Skeletal muscle tissue (tissue), 4 donors: ENCODE data around the gene OR10H2. TPM values are rescaled to one million over a fixed set of nuclear protein-coding genes. Genes with fewer than 3 reads are reported as not detected.
"Not testable (repeated sequence)": the region's sequence is repeated elsewhere in the genome, so short reads cannot be mapped to it uniquely, and the experiment has no call there.

Source experiments
- H3K27ac ChIP-seq: one replicate; pipeline ENCODE4 v1.7.0; 2013; ENCODE audit warnings: mild to moderate bottlenecking, low read depth, low read length, inconsistent platforms
- H3K27me3 ChIP-seq, 3 donors: one replicate each; pipeline ENCODE4 v1.7.0; 2013; ENCODE audit warnings: low read length in 3 of 3; ENCODE audit not compliant: control insufficient read depth in 3 of 3, insufficient read depth in 3 of 3
- H3K36me3 ChIP-seq, 3 donors: one replicate each; pipeline ENCODE4 v1.7.0; 2013; ENCODE audit warnings: low read length in 3 of 3; ENCODE audit not compliant: control insufficient read depth in 3 of 3, insufficient read depth in 3 of 3
- H3K4me1 ChIP-seq, 3 donors: one replicate each; pipeline ENCODE4 v1.7.0; 2013; ENCODE audit warnings: low read length in 3 of 3, mild to moderate bottlenecking in 3 of 3; ENCODE audit not compliant: control insufficient read depth in 3 of 3, insufficient read depth in 3 of 3
- H3K4me3 ChIP-seq, 3 donors: one replicate each; pipeline ENCODE4 v1.7.0; 2013; ENCODE audit warnings: low read length in 3 of 3
- H3K9ac ChIP-seq, 3 donors: one replicate each; pipeline ENCODE4 v1.7.0; 2013; ENCODE audit warnings: low read length in 3 of 3, mild to moderate bottlenecking in 3 of 3, moderate library complexity in 2 of 3, low read depth in 1 of 3
- H3K9me3 ChIP-seq, 3 donors: one replicate each; pipeline ENCODE4 v1.7.0; 2013; ENCODE audit warnings: low read length in 3 of 3; ENCODE audit not compliant: control insufficient read depth in 3 of 3
- total RNA-seq: library from RNA; depleted of rRNA; stranded (reverse); fragments of >200 nt; gene quantifications from one replicate; pipeline ENCODE4 v1.2.3, GENCODE V29; 2014
- donor health status: Osteomylitis.

The OR10H2 gene, protein sequence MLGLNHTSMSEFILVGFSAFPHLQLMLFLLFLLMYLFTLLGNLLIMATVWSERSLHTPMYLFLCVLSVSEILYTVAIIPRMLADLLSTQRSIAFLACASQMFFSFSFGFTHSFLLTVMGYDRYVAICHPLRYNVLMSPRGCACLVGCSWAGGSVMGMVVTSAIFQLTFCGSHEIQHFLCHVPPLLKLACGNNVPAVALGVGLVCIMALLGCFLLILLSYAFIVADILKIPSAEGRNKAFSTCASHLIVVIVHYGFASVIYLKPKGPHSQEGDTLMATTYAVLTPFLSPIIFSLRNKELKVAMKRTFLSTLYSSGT
- total RNA-seq, result not detected

DNA sequence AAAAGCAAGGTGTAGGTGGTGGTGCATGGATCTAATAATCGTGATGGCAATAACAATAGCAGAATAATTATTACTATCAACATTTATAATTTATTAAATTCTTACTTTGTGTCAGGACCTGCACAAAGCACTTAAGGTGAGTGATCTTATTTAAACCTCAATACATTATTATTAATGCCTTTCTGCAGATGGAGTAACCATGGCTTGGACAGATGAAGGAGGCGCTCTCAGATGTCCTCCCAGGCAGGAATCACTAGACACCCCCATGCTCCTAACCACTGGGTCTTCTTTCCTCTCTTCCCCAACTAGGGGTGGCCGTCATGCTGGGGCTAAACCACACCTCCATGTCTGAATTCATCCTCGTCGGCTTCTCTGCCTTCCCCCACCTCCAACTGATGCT lies at the start of gene OR10H2:
Gene OR10H2 (plus strand): TSS at position 301 of the 400 bp plus-strand sequence. CDS start 20 bp downstream, at position 321.
- Histone ChIP-seq H3K9ac (no peak within 1 kb of the TSS), H3K27me3 (peaks cover 0 to 14% (median 9%) of the 10 kb centered on the region in 3 donors), H3K27ac (no peak within 1 kb of the TSS), H3K4me3 (no peak within 1 kb of the TSS), H3K36me3 (no peaks in the 10 kb centered on the region), H3K9me3 (peaks cover 0 to 7% (median 3%) of the 10 kb centered on the region in 3 donors), H3K4me1 (no peaks in the 10 kb centered on the region)

DNA sequence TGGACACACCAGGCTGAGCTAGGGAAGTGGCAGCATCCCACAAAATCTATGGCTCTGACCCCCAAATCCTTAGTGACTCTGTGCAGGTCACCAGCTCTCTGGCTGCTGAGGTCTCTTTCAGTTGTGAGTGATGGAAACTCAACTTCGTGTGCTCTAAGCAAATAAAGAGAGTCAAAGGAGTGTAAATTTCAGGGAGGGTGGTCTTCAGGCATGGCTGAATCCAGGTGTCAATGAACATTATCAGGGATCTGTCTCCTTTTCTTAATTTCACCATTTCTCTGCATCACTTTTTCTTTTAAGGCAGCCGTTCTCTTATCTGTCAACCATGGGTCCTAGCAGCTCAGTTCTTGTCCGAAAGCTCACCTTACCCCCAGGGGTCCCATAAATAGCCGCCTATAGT lies 48.7 kb upstream of the OR10H2 start:
- H3K27ac ChIP-seq, result no peak overlapping the region
- no peak overlapping the region for H3K9ac ChIP-seq
- no peaks in the 10 kb centered on the region for H3K27me3 ChIP-seq
- H3K4me1 ChIP-seq, result no peaks in the 10 kb centered on the region
- peaks cover 0 to 4% (median 0%) of the 10 kb centered on the region in 3 donors for H3K36me3 ChIP-seq
- no peaks in the 10 kb centered on the region for H3K9me3 ChIP-seq
- no peak overlapping the region for H3K4me3 ChIP-seq

DNA sequence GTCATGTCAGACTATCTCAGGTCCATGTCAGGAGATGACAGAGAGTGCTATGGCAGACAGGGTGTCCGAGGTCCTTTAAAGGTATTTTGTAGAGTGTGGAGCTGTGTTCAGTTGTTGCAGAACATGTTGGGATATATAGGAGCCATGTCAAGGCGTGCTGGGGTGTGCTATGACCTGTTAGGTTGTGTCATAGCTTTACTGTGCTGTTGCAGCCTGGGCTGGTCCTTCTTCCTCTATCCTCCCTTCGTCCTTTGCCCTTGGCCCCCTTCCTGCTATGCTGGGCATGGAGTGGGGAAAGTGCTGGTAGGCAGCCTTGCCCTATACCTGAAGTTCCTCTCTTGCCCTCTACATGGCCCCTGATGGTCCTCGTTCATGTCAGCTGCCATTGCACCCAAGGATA lies 48.0 kb upstream of the OR10H2 start:
- not testable (repeated sequence) for H3K36me3 ChIP-seq, H3K9ac ChIP-seq, H3K4me3 ChIP-seq, H3K27me3 ChIP-seq, H3K27ac ChIP-seq, H3K9me3 ChIP-seq, H3K4me1 ChIP-seq

DNA sequence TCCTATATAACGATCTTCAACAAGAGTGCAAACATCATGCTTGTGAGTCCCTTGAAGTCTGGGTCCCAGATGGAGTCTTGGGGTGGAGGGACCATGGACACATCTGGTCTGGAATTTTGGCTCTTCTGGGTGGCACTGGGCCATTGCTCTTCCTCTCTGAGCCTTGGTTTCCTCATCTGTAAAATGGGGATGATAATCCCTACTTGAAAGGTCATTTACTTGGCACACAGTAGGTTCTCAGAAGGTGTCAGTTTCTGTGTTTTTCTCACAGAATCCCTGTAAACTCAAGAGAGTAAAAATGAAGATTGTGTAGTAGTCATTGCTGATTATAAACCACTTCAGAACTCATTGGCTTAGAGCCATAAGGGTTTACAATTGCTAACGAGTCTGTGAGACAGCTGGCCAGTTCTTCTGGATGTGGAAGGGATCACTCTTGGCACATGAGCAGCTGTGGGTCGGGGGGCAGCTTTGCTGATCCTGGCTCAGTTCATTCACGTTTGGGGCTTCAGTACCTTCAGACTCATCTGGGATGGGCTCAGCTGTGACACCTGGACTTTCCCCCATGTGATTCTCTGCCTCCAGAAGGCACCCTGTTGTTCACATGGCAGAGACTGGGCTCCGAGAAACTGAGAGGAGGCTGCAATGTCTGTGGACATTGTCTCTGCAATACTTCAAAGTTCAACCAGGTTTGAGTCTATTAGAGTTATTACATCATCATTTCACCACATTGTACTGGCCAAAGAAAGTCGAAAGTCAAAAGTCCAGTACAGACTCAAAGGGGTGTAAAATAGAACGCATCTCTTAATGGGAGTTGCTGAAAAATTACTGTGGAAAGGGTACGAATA lies 47.1 kb upstream of the OR10H2 start:
- Histone ChIP-seq H3K27ac (no peak overlapping the region), H3K9ac (no peak overlapping the region), H3K4me1 (no peaks in the 10 kb centered on the region), H3K36me3 (peaks cover 0 to 4% (median 0%) of the 10 kb centered on the region in 3 donors), H3K4me3 (no peak overlapping the region), H3K9me3 (no peaks in the 10 kb centered on the region), H3K27me3 (no peaks in the 10 kb centered on the region)

DNA sequence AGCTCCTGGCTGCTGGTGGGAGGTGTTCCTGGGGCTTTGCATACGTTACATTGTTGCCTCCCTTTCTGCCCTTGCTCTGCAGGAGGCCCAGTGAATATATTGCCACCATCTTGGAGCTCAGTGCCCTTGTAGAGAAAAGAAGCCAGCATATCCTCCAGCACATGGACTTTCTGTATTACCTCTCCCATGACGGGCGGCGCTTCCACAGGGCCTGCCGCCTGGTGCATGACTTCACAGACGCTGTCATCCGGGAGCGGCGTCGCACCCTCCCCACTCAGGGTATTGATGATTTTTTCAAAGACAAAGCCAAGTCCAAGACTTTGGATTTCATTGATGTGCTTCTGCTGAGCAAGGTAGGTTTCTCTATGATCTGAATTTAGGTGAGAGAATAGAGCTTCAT lies 44.4 kb upstream of the OR10H2 start:
- Histone ChIP-seq H3K36me3 (peaks cover 0 to 4% (median 0%) of the 10 kb centered on the region in 3 donors), H3K27me3 (no peaks in the 10 kb centered on the region), H3K9me3 (peaks cover 0 to 3% (median 0%) of the 10 kb centered on the region in 3 donors), H3K4me3 (no peak overlapping the region), H3K27ac (no peak overlapping the region), H3K9ac (no peak overlapping the region), H3K4me1 (no peaks in the 10 kb centered on the region)

DNA sequence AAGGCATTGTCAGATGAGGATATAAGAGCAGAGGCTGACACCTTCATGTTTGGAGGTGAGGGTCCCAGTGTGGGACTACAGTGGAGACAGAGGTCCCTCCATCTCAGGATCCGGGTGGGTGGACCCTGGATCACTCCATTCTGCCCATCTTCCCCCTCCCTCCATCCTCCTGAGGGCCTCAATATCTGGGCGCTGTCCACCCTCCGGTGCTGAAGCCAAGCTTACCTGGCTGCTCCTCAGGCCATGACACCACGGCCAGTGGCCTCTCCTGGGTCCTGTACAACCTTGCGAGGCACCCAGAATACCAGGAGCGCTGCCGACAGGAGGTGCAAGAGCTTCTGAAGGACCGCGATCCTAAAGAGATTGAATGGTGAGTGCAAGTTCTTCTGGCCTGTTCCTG lies 43.0 kb upstream of the OR10H2 start:
- H3K4me3 ChIP-seq, result no peak overlapping the region
- no peaks in the 10 kb centered on the region for H3K27me3 ChIP-seq
- peaks cover 0 to 3% (median 0%) of the 10 kb centered on the region in 3 donors for H3K9me3 ChIP-seq
- H3K27ac ChIP-seq, result no peak overlapping the region
- H3K36me3 ChIP-seq, result peaks cover 0 to 4% (median 0%) of the 10 kb centered on the region in 3 donors
- no peak overlapping the region for H3K9ac ChIP-seq
- no peaks in the 10 kb centered on the region for H3K4me1 ChIP-seq

DNA sequence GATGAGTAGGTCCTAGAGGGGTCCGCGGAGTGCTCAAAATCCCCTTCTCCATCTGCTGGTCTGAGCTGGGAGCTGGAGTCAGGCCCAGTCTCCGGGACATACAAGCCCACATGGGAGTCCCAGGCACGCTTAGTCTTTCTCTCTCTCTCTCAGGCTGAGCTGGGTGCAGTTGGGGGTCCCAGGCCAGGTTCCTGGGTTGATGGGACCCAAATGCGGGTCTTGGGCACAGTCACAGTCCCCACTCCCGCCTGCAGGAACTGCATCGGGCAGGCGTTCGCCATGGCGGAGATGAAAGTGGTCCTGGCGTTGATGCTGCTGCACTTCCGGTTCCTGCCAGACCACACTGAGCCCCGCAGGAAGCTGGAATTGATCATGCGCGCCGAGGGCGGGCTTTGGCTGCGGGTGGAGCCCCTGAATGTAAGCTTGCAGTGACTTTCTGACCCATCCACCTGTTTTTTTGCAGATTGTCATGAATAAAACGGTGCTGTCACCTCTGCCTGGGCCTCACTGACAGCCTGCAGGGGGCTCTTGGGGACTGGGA lies 31.1 kb upstream of the OR10H2 start:
- H3K4me1 ChIP-seq, result no peaks in the 10 kb centered on the region
- no peaks in the 10 kb centered on the region for H3K9me3 ChIP-seq
- H3K36me3 ChIP-seq, result no peaks in the 10 kb centered on the region
- no peak overlapping the region for H3K9ac ChIP-seq
- peaks cover 0 to 4% (median 0%) of the 10 kb centered on the region in 3 donors for H3K27me3 ChIP-seq
- no peak overlapping the region for H3K27ac ChIP-seq
- no peak overlapping the region for H3K4me3 ChIP-seq

DNA sequence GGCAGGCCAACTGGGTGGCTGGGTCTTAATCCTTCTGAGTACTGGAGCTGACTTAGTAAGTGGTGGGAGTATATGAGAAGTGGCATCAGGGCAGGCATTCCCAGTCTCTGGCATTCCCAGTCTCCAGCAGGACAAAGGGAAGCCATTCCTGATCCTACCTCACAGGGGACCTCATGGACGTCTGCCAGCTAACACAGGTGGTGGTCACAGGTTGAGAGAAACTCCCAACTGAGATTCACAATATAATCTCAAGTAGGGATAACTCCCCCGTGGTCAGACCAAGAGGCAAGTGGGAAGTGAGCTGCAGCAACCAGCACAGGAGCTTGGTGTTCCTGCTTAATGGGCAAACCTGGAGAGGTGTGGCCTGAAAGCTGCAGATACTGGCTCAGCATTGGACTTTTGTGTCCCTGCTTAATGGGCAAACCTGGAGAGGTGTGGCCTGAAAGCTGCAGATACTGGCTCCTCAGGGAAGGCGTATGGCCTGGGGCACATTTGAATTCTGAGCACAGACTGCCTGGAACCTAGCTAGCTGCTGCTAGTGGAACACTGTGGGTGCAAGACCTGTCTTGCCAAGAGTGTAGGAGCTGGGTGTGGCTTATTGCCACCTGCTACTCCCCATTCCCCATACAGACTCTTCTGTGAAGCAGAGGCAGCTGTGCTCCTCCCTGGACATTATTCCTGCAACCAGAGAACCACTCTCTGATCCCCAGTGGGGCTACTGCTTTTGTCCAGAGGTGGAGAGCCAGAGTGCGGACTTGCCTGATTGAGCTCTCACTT lies 25.9 kb upstream of the OR10H2 start:
- Histone ChIP-seq H3K9ac (no peak overlapping the region), H3K27me3 (no peaks in the 10 kb centered on the region), H3K36me3 (no peaks in the 10 kb centered on the region), H3K4me3 (no peak overlapping the region), H3K27ac (no peak overlapping the region), H3K4me1 (peaks cover 0 to 4% (median 3%) of the 10 kb centered on the region in 3 donors), H3K9me3 (peaks cover 0 to 4% (median 0%) of the 10 kb centered on the region in 3 donors)

DNA sequence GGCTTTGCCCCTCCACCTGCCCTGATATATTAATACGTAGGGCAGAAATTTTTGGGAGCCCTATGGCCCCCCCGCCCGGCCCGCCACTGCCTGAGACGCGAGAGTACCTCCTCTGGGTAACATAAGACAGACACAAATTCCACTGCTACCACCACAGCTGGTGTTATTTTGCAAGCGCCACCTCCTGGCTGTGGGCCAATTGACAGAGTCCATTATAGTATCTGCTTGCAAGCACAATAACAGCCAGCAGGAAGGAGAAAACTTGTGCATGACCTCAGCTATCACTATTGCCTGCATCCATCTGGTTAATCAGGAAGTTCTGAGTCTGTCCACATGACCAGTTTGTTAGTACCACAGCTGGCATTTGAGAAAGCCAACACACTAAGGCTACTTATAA lies 25.3 kb upstream of the OR10H2 start:
- H3K9me3 ChIP-seq, result peaks cover 0 to 4% (median 0%) of the 10 kb centered on the region in 3 donors
- H3K4me3 ChIP-seq, result no peak overlapping the region
- no peak overlapping the region for H3K27ac ChIP-seq
- no peaks in the 10 kb centered on the region for H3K27me3 ChIP-seq
- H3K9ac ChIP-seq, result no peak overlapping the region
- H3K36me3 ChIP-seq, result no peaks in the 10 kb centered on the region
- H3K4me1 ChIP-seq, result peaks cover 0 to 4% (median 3%) of the 10 kb centered on the region in 3 donors
